Endothelial cell (in vitro differentiated cells): ENCODE data around the gene GPR157. TPM values are rescaled to one million over a fixed set of nuclear protein-coding genes. Genes with fewer than 3 reads are reported as not detected.
A peak's percentile ranks its signal among the peaks of the same experiment; 100 is the strongest.

Experiments
- DNase-seq: peaks from one replicate; pipeline ENCODE4 v3.0.0; 2021; ENCODE audit warnings: low spot score
- H3K27ac Mint-ChIP-seq: one replicate; pipeline ENCODE4 v1.8.0; 2021; ENCODE audit warnings: mixed read lengths, inconsistent platforms; ENCODE audit not compliant: unreplicated experiment
- H3K27me3 Mint-ChIP-seq: one replicate; pipeline ENCODE4 v1.8.0; 2021; ENCODE audit warnings: mild to moderate bottlenecking, moderate library complexity, mixed read lengths, inconsistent platforms; ENCODE audit not compliant: unreplicated experiment
- H3K36me3 Mint-ChIP-seq: one replicate; pipeline ENCODE4 v1.8.0; 2021; ENCODE audit warnings: mild to moderate bottlenecking, low read depth, mixed read lengths, inconsistent platforms; ENCODE audit not compliant: unreplicated experiment
- H3K4me1 Mint-ChIP-seq: one replicate; pipeline ENCODE4 v1.8.0; 2021; ENCODE audit warnings: mild to moderate bottlenecking, mixed read lengths, inconsistent platforms; ENCODE audit not compliant: unreplicated experiment
- H3K4me3 Mint-ChIP-seq: one replicate; pipeline ENCODE4 v1.8.0; 2021; ENCODE audit warnings: mild to moderate bottlenecking, mixed read lengths, inconsistent platforms; ENCODE audit not compliant: unreplicated experiment
- H3K9me3 Mint-ChIP-seq: one replicate; pipeline ENCODE4 v1.8.0; 2021; ENCODE audit warnings: mixed read lengths, inconsistent platforms; ENCODE audit not compliant: unreplicated experiment
- total RNA-seq: library from RNA; stranded (reverse); fragmentation: NEBNext Ultra II Directional; extraction: Animal tissue kit (Norgen Biotek cat#: 25700); gene quantifications from one replicate; pipeline ENCODE4 v1.2.1, GENCODE V29; 2021; ENCODE audit not compliant: unreplicated experiment
- TF ChIP-seq, protein P1 (sequence below): fragments of 200-600 bp; sonication (generic); IDR thresholded peaks from one replicate; pipeline ENCODE4 v1.5.0; 2021; ENCODE audit warnings: antibody characterized with exemption; ENCODE audit not compliant: unreplicated experiment

GPR157 gene
- total RNA-seq, 1 donor from 2014 or later = 2.8 TPM

GRCh38 chr1:9111357-9111691, 17.6 kb downstream of the GPR157 start:
- DNase-seq = no peak
- H3K9me3 Mint-ChIP-seq = no peaks in the 10 kb centered on the region
- H3K27me3 Mint-ChIP-seq = peaks cover 8% of the 10 kb centered on the region
- TF ChIP-seq, protein P1, sequence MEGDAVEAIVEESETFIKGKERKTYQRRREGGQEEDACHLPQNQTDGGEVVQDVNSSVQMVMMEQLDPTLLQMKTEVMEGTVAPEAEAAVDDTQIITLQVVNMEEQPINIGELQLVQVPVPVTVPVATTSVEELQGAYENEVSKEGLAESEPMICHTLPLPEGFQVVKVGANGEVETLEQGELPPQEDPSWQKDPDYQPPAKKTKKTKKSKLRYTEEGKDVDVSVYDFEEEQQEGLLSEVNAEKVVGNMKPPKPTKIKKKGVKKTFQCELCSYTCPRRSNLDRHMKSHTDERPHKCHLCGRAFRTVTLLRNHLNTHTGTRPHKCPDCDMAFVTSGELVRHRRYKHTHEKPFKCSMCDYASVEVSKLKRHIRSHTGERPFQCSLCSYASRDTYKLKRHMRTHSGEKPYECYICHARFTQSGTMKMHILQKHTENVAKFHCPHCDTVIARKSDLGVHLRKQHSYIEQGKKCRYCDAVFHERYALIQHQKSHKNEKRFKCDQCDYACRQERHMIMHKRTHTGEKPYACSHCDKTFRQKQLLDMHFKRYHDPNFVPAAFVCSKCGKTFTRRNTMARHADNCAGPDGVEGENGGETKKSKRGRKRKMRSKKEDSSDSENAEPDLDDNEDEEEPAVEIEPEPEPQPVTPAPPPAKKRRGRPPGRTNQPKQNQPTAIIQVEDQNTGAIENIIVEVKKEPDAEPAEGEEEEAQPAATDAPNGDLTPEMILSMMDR = no peak
- H3K4me3 Mint-ChIP-seq = no peak overlapping the region
- no peaks in the 10 kb centered on the region for H3K36me3 Mint-ChIP-seq
- no peak overlapping the region for H3K27ac Mint-ChIP-seq
- H3K4me1 Mint-ChIP-seq = no peaks in the 10 kb centered on the region

GRCh38 chr1:9110669-9111356, 18.1 kb downstream of the GPR157 start:
- Mint-ChIP-seq H3K36me3 (no peaks in the 10 kb centered on the region), H3K27ac (no peak overlapping the region), H3K9me3 (no peaks in the 10 kb centered on the region), H3K4me3 (no peak overlapping the region), H3K4me1 (no peaks in the 10 kb centered on the region), H3K27me3 (peaks cover 8% of the 10 kb centered on the region)
- peak; percentile 96 for DNase-seq
- TF ChIP-seq, protein P1 = peak; percentile 95

- DNase-seq = no peak
- Mint-ChIP-seq H3K27me3 (peaks cover 5% of the 10 kb centered on the region), H3K27ac (no peak overlapping the region), H3K9me3 (no peaks in the 10 kb centered on the region), H3K4me3 (no peak overlapping the region), H3K36me3 (no peaks in the 10 kb centered on the region), H3K4me1 (no peaks in the 10 kb centered on the region)
- TF ChIP-seq, protein P1 = no peak
Measured at GRCh38 chr1:9108056-9108665, 20.7 kb downstream of the GPR157 start.

DNA sequence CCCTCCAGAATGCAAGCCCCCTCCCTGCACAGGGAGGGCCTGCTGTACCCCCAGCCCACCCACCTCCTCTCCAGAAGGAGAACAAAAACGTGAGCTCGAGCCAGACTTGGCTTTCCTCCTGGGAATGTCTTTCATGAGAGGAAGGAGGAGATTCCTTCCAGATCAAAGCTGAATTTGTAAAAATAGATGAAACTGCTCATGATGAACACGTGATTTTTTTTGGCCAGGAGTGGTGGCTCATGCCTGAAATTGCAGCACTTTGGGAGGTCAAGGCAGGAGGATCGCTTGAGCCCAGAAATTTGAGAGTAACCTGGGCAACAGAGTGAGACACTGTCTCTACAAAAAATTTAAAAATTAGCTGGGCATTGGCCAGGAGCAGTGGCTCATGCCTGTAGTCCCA, 21.8 kb downstream of the GPR157 start:
- TF ChIP-seq, protein P1 = no peak
- DNase-seq = no peak
- Mint-ChIP-seq H3K4me1 (no peaks in the 10 kb centered on the region), H3K27ac (no peak overlapping the region), H3K27me3 (peaks cover 5% of the 10 kb centered on the region), H3K36me3 (no peaks in the 10 kb centered on the region), H3K4me3 (no peak overlapping the region), H3K9me3 (no peaks in the 10 kb centered on the region)

DNA sequence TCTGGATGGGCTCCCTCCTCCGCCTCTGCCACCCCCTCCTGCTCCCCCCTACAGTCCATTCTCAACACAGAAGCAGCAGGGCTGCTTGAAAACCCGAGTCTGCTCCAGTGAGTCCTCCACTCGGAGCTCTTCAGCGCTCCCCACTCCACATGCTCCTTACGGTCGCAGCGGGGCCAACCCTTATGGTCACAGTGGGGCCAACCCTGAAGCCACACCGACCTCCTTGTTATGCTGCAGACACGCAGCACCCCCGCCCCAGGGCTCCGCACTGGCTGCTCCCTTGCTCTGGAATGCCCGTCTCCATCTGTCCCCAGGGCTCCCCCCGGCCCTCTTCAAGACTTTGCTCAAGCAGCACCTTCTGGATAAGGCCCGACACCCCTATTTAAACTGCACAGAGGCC, 22.6 kb downstream of the GPR157 start:
- Mint-ChIP-seq H3K4me3 (no peak overlapping the region), H3K27me3 (peaks cover 5% of the 10 kb centered on the region), H3K27ac (no peak overlapping the region), H3K36me3 (no peaks in the 10 kb centered on the region), H3K9me3 (no peaks in the 10 kb centered on the region), H3K4me1 (no peaks in the 10 kb centered on the region)
- no peak for DNase-seq
- TF ChIP-seq, protein P1 = no peak
